ENCODE results near the gene SLC25A33. TPM values are rescaled to one million over a fixed set of nuclear protein-coding genes. Genes with fewer than 3 reads are reported as not detected.

Gene SLC25A33
- polyA plus RNA-seq, 1 donor (not counting 4 experiments of a cell fraction or from before 2014, with no cell fraction given): 4.5 TPM

GRCh38 chr1:9549955-9550546, 10.8 kb downstream of the SLC25A33 start:
- DNase-seq (ENCODE audit: low read depth, low spot score): no peak
- Histone ChIP-seq H3K9me3 (ENCODE audit: control insufficient read depth, low read depth, low read length) (no peaks in the 10 kb centered on the region), H3K4me3 (ENCODE audit: control insufficient read depth in 2 of 3, extremely low read depth in 1 of 3, insufficient read depth in 2 of 3, low read depth in 1 of 3, low read length in 3 of 3) (no peak overlapping the region), H3K36me3 (ENCODE audit: control insufficient read depth in 2 of 2, extremely low read depth in 1 of 2, insufficient read depth in 2 of 2, low read length in 2 of 2) (peaks cover 0 to 7% of the 10 kb centered on the region in 2 experiments), H3K79me2 (ENCODE audit: control insufficient read depth, insufficient read depth, low read length) (peaks cover 48% of the 10 kb centered on the region), H4K20me1 (ENCODE audit: control insufficient read depth, extremely low read depth, insufficient read depth, low read length) (peaks cover 21% of the 10 kb centered on the region), H3K27ac (ENCODE audit: control insufficient read depth, insufficient read depth, low read length) (no peak overlapping the region), H3K27me3 (ENCODE audit: control insufficient read depth, extremely low read depth, insufficient read depth, low read length) (no peaks in the 10 kb centered on the region), H3K4me1 (ENCODE audit: control insufficient read depth, extremely low read depth, insufficient read depth, low read length) (peaks cover 4% of the 10 kb centered on the region), H2AFZ (ENCODE audit: control insufficient read depth, low read length) (no peak overlapping the region), H3K9ac (ENCODE audit: control insufficient read depth, extremely low read depth, insufficient read depth, low read length) (no peak overlapping the region), H3K9me1 (ENCODE audit: control insufficient read depth, extremely low read depth, insufficient read depth, low read length) (no peaks in the 10 kb centered on the region), H3K4me2 (ENCODE audit: control insufficient read depth, extremely low read depth, insufficient read depth, low read depth, low read length) (no peak overlapping the region)
- no peak for TF ChIP-seq EZH2 (IDR thresholded peaks at IDR 0.05; ENCODE audit: low read length)
- TF ChIP-seq CTCF (optimal IDR thresholded peaks at IDR 0.05 in 1 of 3, IDR thresholded peaks at IDR 0.05 in 1 of 3, conservative IDR thresholded peaks at IDR 0.05 in 1 of 3; ENCODE audit: extremely low read depth in 1 of 3, insufficient read depth in 2 of 3, low read length in 3 of 3): no peak
- FAIRE-seq: no peak
- dilution Hi-C loops (cut with MboI; ENCODE audit: extremely low pct_ligation_motif_present, low sequenced_read_pairs): no loop called here

- no peak overlapping the region for H3K4me2 ChIP-seq (ENCODE audit: control insufficient read depth, extremely low read depth, insufficient read depth, low read depth, low read length)
- no peak overlapping the region for H2AFZ ChIP-seq (ENCODE audit: control insufficient read depth, low read length)
- H3K4me3 ChIP-seq (ENCODE audit: control insufficient read depth in 2 of 3, extremely low read depth in 1 of 3, insufficient read depth in 2 of 3, low read depth in 1 of 3, low read length in 3 of 3): no peak overlapping the region
- H3K9ac ChIP-seq (ENCODE audit: control insufficient read depth, extremely low read depth, insufficient read depth, low read length): no peak overlapping the region
- no peak for FAIRE-seq
- H3K9me1 ChIP-seq (ENCODE audit: control insufficient read depth, extremely low read depth, insufficient read depth, low read length): no peaks in the 10 kb centered on the region
- peaks cover 11% of the 10 kb centered on the region for H3K4me1 ChIP-seq (ENCODE audit: control insufficient read depth, extremely low read depth, insufficient read depth, low read length)
- H3K79me2 ChIP-seq (ENCODE audit: control insufficient read depth, insufficient read depth, low read length): peaks cover 40% of the 10 kb centered on the region
- DNase-seq (ENCODE audit: low read depth, low spot score): no peak
- dilution Hi-C loops (cut with MboI; ENCODE audit: extremely low pct_ligation_motif_present, low sequenced_read_pairs): no loop called here
- no peaks in the 10 kb centered on the region for H3K9me3 ChIP-seq (ENCODE audit: control insufficient read depth, low read depth, low read length)
- TF ChIP-seq EZH2 (IDR thresholded peaks at IDR 0.05; ENCODE audit: low read length) (no peak), CTCF (optimal IDR thresholded peaks at IDR 0.05 in 1 of 3, IDR thresholded peaks at IDR 0.05 in 1 of 3, conservative IDR thresholded peaks at IDR 0.05 in 1 of 3; ENCODE audit: extremely low read depth in 1 of 3, insufficient read depth in 2 of 3, low read length in 3 of 3) (no peak)
- H3K27ac ChIP-seq (ENCODE audit: control insufficient read depth, insufficient read depth, low read length): no peak overlapping the region
- H4K20me1 ChIP-seq (ENCODE audit: control insufficient read depth, extremely low read depth, insufficient read depth, low read length): peaks cover 15% of the 10 kb centered on the region
- peaks cover 3 to 18% of the 10 kb centered on the region in 2 experiments for H3K36me3 ChIP-seq (ENCODE audit: control insufficient read depth in 2 of 2, extremely low read depth in 1 of 2, insufficient read depth in 2 of 2, low read length in 2 of 2)
- H3K27me3 ChIP-seq (ENCODE audit: control insufficient read depth, extremely low read depth, insufficient read depth, low read length): no peaks in the 10 kb centered on the region
Observed at GRCh38 chr1:9551984-9552383, 12.7 kb downstream of the SLC25A33 start.
